Spleen (tissue), 7 donors: ENCODE measurements around the gene C5orf63.

ENCODE experiments used
- POLR2A ChIP-seq, 3 donors: fragments of 450-650 bp; IDR thresholded peaks; one replicate each; pipeline ENCODE4 v1.5.1; 2017; ENCODE audit warnings: antibody characterized with exemption in 3 of 3, mild to moderate bottlenecking in 1 of 3
- POLR2AphosphoS5 ChIP-seq, 3 donors: sonication (generic); formaldehyde crosslinking; IDR thresholded peaks; one replicate each; pipeline ENCODE4 v1.5.1; 2017; ENCODE audit warnings: antibody characterized with exemption in 3 of 3
- TF ChIP-seq, protein P1 (sequence below), 11 experiments: fragments of 200-600 bp in 7 of 11; fragments of 450-650 bp in 4 of 11; sonication (generic) in 4 of 11; IDR thresholded peaks in 8 of 11; conservative IDR thresholded peaks in 3 of 11; 1 replicate in 7 of 11; 2 replicates in 4 of 11; pipeline versions ENCODE4 v1.4.0 to v1.8.0; 2016 to 2021; ENCODE audit warnings: antibody characterized with exemption in 11 of 11, inconsistent platforms in 4 of 11, mild to moderate bottlenecking in 1 of 11
- donor health status: DM: no; HTN: no; CAD: no; lungs with moderate emphysema.
- donor health status: DM: no; HTN: no; CAD: no.
- donor health status: DM: no; HTN: no; CAD: no.

DNA sequence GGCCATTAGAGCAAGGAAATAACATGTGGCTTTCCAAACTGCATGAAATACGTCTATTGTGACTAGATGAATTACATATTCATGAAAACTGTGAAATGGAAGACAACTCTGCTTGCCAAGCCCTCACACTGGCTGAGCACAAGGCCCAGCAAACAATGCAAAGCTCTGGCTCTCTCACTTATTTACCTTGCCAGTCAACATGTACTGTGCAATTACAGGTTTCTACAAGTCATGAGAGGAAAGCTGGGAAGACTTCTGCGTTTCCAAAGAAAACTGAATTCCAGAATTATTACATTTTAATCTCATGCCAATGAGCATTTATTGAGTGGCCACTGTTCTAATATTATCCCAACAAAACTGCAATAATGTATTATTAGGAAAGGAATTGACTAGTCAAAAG is 12.1 kb upstream of the C5orf63 start:
- TF ChIP-seq, protein P1, sequence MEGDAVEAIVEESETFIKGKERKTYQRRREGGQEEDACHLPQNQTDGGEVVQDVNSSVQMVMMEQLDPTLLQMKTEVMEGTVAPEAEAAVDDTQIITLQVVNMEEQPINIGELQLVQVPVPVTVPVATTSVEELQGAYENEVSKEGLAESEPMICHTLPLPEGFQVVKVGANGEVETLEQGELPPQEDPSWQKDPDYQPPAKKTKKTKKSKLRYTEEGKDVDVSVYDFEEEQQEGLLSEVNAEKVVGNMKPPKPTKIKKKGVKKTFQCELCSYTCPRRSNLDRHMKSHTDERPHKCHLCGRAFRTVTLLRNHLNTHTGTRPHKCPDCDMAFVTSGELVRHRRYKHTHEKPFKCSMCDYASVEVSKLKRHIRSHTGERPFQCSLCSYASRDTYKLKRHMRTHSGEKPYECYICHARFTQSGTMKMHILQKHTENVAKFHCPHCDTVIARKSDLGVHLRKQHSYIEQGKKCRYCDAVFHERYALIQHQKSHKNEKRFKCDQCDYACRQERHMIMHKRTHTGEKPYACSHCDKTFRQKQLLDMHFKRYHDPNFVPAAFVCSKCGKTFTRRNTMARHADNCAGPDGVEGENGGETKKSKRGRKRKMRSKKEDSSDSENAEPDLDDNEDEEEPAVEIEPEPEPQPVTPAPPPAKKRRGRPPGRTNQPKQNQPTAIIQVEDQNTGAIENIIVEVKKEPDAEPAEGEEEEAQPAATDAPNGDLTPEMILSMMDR (IDR thresholded peaks at IDR 0.05 in 8 of 11, conservative IDR thresholded peaks at IDR 0.05 in 3 of 11), result no peak
- no peak for TF ChIP-seq POLR2AphosphoS5 (IDR thresholded peaks at IDR 0.05)
- TF ChIP-seq POLR2A (IDR thresholded peaks at IDR 0.05), result no peak
